Effector CD4-positive, alpha-beta T cell (primary cell): ENCODE measurements around the gene USP47.

Source experiments
- DNase-seq: peaks from one replicate; pipeline ENCODE4 v3.0.0-alpha.2; 2020

The USP47 gene

GRCh38 chr11:11866203-11866602 lies 24.4 kb downstream of the USP47 start:
- DNase-seq, result no peak

- no peak for DNase-seq
These were observed 25.9 kb downstream of the USP47 start for GRCh38 chr11:11867720-11868119.

- DNase-seq, result no peak
These were observed 30.2 kb downstream of the USP47 start for GRCh38 chr11:11871991-11872401.

GRCh38 chr11:11876458-11876857 lies 34.7 kb downstream of the USP47 start:
- DNase-seq, result no peak

- DNase-seq, result no peak
These were observed 38.4 kb downstream of the USP47 start for GRCh38 chr11:11880179-11880578.

GRCh38 chr11:11882539-11882938 lies 40.8 kb downstream of the USP47 start:
- DNase-seq, result no peak

- DNase-seq, result no peak
These were observed 42.6 kb downstream of the USP47 start for GRCh38 chr11:11884351-11884750.

GRCh38 chr11:11884774-11885481 lies 43.2 kb downstream of the USP47 start:
- DNase-seq, result no peak

GRCh38 chr11:11894486-11894885 lies 52.7 kb downstream of the USP47 start:
- DNase-seq, result no peak

GRCh38 chr11:11895672-11896071 lies 53.9 kb downstream of the USP47 start:
- DNase-seq, result no peak

- DNase-seq, result no peak
These were observed 56.9 kb downstream of the USP47 start for GRCh38 chr11:11898648-11899047.

- no peak for DNase-seq
These were observed 57.6 kb downstream of the USP47 start for GRCh38 chr11:11899401-11899800.

- DNase-seq, result no peak
These were observed 60.2 kb downstream of the USP47 start for GRCh38 chr11:11901929-11902328.

- DNase-seq, result no peak
These were observed 68.0 kb downstream of the USP47 start for GRCh38 chr11:11909727-11910126.

- DNase-seq, result no peak
These were observed 68.8 kb downstream of the USP47 start for GRCh38 chr11:11910541-11910940.

- DNase-seq, result no peak
These were observed 71.6 kb downstream of the USP47 start for GRCh38 chr11:11913395-11913794.

GRCh38 chr11:11915625-11916024 lies 73.9 kb downstream of the USP47 start:
- no peak for DNase-seq

GRCh38 chr11:11916981-11917399 lies 75.2 kb downstream of the USP47 start:
- DNase-seq, result no peak

GRCh38 chr11:11923828-11924227 lies 82.1 kb downstream of the USP47 start:
- DNase-seq, result no peak

- no peak for DNase-seq
These were observed 88.1 kb downstream of the USP47 start for GRCh38 chr11:11929920-11930319.

- no peak for DNase-seq
These were observed 89.8 kb downstream of the USP47 start for GRCh38 chr11:11931461-11932055.

GRCh38 chr11:11935536-11935935 lies 93.8 kb downstream of the USP47 start:
- DNase-seq, result no peak

- DNase-seq, result no peak
These were observed 95.7 kb downstream of the USP47 start for GRCh38 chr11:11937433-11937832.

GRCh38 chr11:11937957-11938356 lies 96.2 kb downstream of the USP47 start:
- DNase-seq, result no peak

- DNase-seq, result no peak
These were observed 98.8 kb downstream of the USP47 start for GRCh38 chr11:11940551-11940950.
